BE2C (cell line): Measurements from ENCODE around the gene HK1. TPM values are rescaled to one million over a fixed set of nuclear protein-coding genes. Genes with fewer than 3 reads are reported as not detected.

Experiments used
- DNase-seq: peaks from one replicate; pipeline ENCODE4 v3.0.0-alpha.2; 2020
- H3K27me3 ChIP-seq: fragments of 250-450 bp; sonication (Bioruptor Pico); 2 replicates; pipeline ENCODE4 v1.5.1; 2020; ENCODE audit warnings: mild to moderate bottlenecking
- H3K36me3 ChIP-seq: fragments of 250-450 bp; sonication (Bioruptor Pico); 2 replicates; pipeline ENCODE4 v1.5.1; 2020; ENCODE audit warnings: mild to moderate bottlenecking
- H3K4me1 ChIP-seq: fragments of 250-450 bp; sonication (Bioruptor Pico); 2 replicates; pipeline ENCODE4 v1.5.1; 2020
- H3K4me3 ChIP-seq: 2 replicates; pipeline ENCODE4 v1.5.1; 2011; ENCODE audit warnings: low read depth, low read length
- H3K9me3 ChIP-seq: fragments of 250-450 bp; sonication (Bioruptor Pico); 2 replicates; pipeline ENCODE4 v1.5.1; 2020
- polyA plus RNA-seq: library from polyadenylated mRNA; unstranded; fragments of >200 nt; gene quantifications from one replicate; pipeline ENCODE4 v1.2.1, GENCODE V29; 2012; ENCODE audit warnings: low read depth, missing spikeins; ENCODE audit not compliant: insufficient read length, insufficient read depth
- TF ChIP-seq, protein P1 (sequence below): IDR thresholded peaks from 2 replicates; pipeline ENCODE4 v1.5.1; 2012; ENCODE audit warnings: mild to moderate bottlenecking, low read depth, low read length

The HK1 gene
- polyA plus RNA-seq: 158 TPM

DNA sequence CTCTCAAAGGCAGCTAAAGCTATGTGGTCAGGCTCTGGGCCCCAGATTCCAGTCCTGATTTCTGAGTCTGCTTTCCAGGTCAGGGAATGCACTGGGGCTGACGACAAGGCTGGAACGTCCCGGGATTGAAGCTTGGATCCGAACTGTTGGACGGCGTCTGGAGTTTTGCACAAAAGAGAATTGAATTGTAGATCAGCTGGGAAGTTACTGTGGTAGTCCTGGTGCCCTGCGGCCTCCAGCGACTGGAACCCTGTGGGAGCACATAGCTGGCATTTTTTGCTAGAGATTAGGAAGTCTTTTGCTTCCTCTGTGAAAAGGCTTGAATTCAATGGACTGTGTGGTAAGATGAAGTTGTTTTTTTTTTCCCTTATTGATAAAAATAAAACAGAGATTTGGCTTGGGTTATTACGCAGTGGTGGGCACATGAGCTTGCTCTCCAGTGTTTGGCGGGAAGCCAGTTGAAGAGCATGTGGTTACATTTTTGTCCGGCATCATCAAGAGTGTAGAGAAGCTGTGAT, at the start of gene HK1:
TSS of gene HK1 (plus strand) at position 51 of the 518 bp plus-strand sequence.
- no peaks in the 10 kb centered on the region for H3K4me1 ChIP-seq
- no peaks in the 10 kb centered on the region for H3K36me3 ChIP-seq
- no peak within 1 kb of the TSS for H3K4me3 ChIP-seq
- no peak for DNase-seq
- no peaks in the 10 kb centered on the region for H3K9me3 ChIP-seq
- no peaks in the 10 kb centered on the region for H3K27me3 ChIP-seq
- TF ChIP-seq, protein P1, sequence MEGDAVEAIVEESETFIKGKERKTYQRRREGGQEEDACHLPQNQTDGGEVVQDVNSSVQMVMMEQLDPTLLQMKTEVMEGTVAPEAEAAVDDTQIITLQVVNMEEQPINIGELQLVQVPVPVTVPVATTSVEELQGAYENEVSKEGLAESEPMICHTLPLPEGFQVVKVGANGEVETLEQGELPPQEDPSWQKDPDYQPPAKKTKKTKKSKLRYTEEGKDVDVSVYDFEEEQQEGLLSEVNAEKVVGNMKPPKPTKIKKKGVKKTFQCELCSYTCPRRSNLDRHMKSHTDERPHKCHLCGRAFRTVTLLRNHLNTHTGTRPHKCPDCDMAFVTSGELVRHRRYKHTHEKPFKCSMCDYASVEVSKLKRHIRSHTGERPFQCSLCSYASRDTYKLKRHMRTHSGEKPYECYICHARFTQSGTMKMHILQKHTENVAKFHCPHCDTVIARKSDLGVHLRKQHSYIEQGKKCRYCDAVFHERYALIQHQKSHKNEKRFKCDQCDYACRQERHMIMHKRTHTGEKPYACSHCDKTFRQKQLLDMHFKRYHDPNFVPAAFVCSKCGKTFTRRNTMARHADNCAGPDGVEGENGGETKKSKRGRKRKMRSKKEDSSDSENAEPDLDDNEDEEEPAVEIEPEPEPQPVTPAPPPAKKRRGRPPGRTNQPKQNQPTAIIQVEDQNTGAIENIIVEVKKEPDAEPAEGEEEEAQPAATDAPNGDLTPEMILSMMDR: no peak

DNA sequence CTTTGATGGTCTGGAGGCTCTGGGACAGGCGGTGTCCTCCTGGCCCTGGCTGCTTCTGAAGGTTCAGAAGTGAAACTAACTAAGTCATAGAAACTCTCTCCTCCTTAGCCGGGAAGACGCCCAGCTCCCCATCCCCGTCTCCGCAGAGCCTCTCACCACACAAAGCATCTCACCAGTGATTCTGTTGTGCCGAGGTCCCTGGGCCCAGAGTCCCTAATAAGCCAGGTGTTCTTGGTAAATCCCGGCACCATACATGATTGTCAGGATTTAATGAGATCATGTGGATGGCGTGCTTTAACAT, 48.7 kb upstream of the HK1 start:
- Histone ChIP-seq H3K9me3 (no peaks in the 10 kb centered on the region), H3K4me3 (no peak overlapping the region), H3K4me1 (no peaks in the 10 kb centered on the region), H3K27me3 (no peaks in the 10 kb centered on the region), H3K36me3 (no peaks in the 10 kb centered on the region)
- TF ChIP-seq, protein P1: no peak
- no peak for DNase-seq

GRCh38 chr10:69230128-69230527, 48.2 kb upstream of the HK1 start:
- no peak overlapping the region for H3K4me3 ChIP-seq
- TF ChIP-seq, protein P1: no peak
- H3K27me3 ChIP-seq: no peaks in the 10 kb centered on the region
- no peaks in the 10 kb centered on the region for H3K36me3 ChIP-seq
- no peaks in the 10 kb centered on the region for H3K9me3 ChIP-seq
- H3K4me1 ChIP-seq: no peaks in the 10 kb centered on the region
- no peak for DNase-seq

GRCh38 chr10:69232252-69232651, 46.0 kb upstream of the HK1 start:
- H3K4me3 ChIP-seq: no peak overlapping the region
- no peaks in the 10 kb centered on the region for H3K4me1 ChIP-seq
- TF ChIP-seq, protein P1: no peak
- H3K36me3 ChIP-seq: no peaks in the 10 kb centered on the region
- no peak for DNase-seq
- no peaks in the 10 kb centered on the region for H3K27me3 ChIP-seq
- H3K9me3 ChIP-seq: no peaks in the 10 kb centered on the region

- TF ChIP-seq, protein P1: no peak
- H3K36me3 ChIP-seq: no peaks in the 10 kb centered on the region
- no peaks in the 10 kb centered on the region for H3K27me3 ChIP-seq
- no peak overlapping the region for H3K4me3 ChIP-seq
- no peaks in the 10 kb centered on the region for H3K9me3 ChIP-seq
- H3K4me1 ChIP-seq: no peaks in the 10 kb centered on the region
- no peak for DNase-seq
These were observed 45.4 kb upstream of the HK1 start for GRCh38 chr10:69232736-69233480.

DNA sequence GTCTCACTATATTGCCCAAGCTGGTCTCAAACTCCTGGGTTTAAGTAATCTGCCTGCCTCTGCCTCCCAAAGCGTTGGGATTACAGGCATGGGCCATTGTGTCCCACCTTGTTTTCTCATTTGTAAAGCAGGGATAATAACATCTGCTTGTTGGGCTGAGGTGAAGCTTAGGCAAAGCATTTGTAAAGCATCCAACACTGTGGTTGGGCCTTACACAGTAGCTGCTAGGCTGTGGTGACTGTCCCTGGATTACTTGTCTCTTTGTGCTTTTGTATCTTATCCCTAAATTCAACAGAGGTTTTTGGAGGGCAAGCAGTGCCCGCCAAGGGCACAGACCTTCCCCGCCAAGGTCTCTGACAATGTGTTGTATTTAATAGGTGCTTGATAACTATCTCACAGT, 43.8 kb upstream of the HK1 start:
- Histone ChIP-seq H3K4me1 (no peaks in the 10 kb centered on the region), H3K36me3 (no peaks in the 10 kb centered on the region), H3K27me3 (no peaks in the 10 kb centered on the region), H3K4me3 (no peak overlapping the region), H3K9me3 (no peaks in the 10 kb centered on the region)
- DNase-seq: no peak
- TF ChIP-seq, protein P1: no peak
